Epithelial cell of esophagus (primary cell): ENCODE results near the gene RIT1.

Experiments
- DNase-seq: peaks from one replicate; pipeline ENCODE4 v3.0.0; 2010; ENCODE audit warnings: low read depth
- H3K4me3 ChIP-seq: 2 replicates; pipeline ENCODE4 v1.5.1; 2011; ENCODE audit warnings: mild to moderate bottlenecking, low read length, control low read depth
- TF ChIP-seq, protein P1 (sequence below): IDR thresholded peaks from 2 replicates; pipeline ENCODE4 v1.5.1; 2011; ENCODE audit warnings: low read depth, mild to moderate bottlenecking, low read length, control low read depth, inconsistent platforms; ENCODE audit not compliant: insufficient read depth; ENCODE audit errors: missing control alignments

RIT1 gene

DNA sequence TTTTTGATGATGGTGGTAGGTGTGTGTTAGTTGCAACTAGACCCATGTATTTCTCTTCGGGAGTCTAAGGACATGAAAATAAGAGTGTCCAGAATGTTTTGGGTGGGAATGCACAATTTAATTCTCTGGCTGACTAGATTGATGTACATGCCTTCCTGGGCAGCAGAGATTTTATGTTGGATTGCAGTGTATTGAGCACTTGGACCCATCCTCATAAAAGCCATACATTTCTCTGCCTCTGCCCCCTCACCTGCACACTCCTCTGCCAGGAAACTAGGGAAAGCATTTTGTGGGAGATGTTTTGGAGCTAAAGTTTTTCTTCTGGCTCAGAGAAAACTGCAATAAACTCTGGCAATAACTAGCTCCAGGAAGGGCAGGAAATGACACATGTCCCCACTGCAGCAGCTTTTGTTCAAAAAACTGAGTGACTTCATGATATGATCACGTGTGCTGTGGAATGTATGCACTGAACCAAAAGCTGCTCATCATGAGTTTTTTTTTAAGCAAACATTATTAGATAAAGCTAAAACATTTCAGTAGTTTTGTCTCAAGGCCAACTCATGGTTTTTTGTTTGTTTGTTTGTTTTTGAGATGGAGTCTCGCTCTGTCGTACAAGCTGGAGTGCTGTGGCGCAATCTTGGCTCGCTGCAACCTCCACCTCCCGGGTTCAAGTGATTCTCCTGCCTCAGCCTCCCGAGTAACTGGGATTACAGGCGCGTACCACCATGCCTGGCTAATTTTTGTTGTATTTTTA lies 17.6 kb downstream of the RIT1 start:
- TF ChIP-seq, protein P1, sequence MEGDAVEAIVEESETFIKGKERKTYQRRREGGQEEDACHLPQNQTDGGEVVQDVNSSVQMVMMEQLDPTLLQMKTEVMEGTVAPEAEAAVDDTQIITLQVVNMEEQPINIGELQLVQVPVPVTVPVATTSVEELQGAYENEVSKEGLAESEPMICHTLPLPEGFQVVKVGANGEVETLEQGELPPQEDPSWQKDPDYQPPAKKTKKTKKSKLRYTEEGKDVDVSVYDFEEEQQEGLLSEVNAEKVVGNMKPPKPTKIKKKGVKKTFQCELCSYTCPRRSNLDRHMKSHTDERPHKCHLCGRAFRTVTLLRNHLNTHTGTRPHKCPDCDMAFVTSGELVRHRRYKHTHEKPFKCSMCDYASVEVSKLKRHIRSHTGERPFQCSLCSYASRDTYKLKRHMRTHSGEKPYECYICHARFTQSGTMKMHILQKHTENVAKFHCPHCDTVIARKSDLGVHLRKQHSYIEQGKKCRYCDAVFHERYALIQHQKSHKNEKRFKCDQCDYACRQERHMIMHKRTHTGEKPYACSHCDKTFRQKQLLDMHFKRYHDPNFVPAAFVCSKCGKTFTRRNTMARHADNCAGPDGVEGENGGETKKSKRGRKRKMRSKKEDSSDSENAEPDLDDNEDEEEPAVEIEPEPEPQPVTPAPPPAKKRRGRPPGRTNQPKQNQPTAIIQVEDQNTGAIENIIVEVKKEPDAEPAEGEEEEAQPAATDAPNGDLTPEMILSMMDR, result no peak
- no peak overlapping the region for H3K4me3 ChIP-seq
- peak; percentile 86 for DNase-seq

DNA sequence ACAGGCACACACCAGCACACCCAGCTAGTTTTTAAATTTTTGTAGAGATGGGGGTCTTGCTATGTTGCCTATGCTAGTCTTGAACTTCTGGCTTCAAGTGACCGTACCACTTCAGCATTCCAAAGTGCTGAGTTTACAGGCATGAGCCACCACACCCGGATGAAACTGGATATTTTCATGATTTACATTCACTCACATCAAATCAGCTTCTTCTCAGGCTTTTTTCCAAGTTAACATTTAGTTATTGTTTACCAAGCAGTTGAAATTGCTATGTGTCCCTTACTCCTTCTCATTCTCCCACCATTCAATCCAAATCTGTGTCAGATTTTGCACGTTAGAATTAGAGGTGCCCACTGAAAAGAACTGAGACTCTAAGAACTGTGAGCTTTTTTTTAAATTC lies 18.4 kb downstream of the RIT1 start:
- DNase-seq, result peak; percentile 71
- H3K4me3 ChIP-seq, result no peak overlapping the region

DNA sequence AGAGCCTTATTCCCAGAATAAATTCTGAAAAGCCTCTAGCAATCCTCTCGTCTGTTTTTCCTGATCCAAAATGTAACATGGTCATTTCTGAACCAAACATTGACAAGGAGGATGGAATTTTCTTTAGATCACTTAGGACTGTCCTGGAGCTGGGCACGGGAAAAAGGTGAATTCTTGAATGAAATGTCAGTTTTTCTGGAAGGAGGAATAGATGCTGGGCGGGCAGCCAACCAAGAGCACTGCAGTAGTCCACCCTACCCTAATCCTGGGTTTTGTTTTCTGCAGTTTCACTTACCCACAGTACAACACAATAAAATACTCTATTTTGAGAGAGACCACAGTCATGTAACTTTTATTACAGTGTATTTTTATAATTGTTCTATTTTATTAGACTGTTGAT lies 20.9 kb downstream of the RIT1 start:
- DNase-seq, result no peak

More for the DNA sequence above, 18.4 kb downstream of the RIT1 start:
- TF ChIP-seq, protein P1, result no peak

DNA sequence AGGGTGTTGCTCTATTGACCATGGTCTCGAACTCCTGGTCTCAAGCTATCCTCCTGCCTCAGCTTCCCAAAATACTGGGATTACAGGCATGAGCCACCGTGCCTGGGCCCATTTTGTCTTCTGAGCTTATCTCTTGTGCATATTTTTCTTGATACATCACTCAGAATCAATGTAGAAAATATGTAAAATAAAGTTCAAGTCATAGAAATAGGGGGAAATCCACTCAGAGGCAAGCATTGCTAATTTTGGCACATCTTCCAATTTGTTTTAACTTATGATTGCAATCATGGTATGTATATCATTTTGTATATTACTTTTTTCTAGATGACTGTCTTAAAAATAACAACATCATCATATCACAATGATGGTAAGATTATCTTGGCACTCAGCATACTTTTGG lies 21.6 kb downstream of the RIT1 start:
- DNase-seq, result no peak
- TF ChIP-seq, protein P1, result no peak

More for the DNA sequence above, 20.9 kb downstream of the RIT1 start:
- H3K4me3 ChIP-seq, result no peak overlapping the region
- TF ChIP-seq, protein P1, result no peak

DNA sequence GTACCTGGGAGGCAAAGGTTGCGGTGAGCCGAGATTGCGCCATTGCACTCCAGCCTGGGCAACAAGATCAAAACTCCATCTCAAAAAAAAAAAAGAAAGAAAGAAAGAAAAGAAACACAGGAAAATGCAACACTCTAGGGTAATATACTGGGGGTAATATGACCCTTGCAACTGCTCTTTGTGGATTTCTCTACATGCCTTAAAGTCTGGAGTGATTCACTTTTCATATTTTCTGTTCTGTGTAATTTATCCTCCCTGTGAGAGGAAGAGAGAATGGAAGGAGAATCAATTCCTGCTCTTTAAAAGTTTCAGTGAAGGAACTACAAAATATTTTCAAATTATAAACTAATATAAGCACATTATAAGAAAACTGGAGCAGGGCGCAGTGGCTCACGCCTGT lies 22.7 kb downstream of the RIT1 start:
- no peak for DNase-seq
- TF ChIP-seq, protein P1, result no peak

More for the DNA sequence above, 21.6 kb downstream of the RIT1 start:
- H3K4me3 ChIP-seq, result no peak overlapping the region

DNA sequence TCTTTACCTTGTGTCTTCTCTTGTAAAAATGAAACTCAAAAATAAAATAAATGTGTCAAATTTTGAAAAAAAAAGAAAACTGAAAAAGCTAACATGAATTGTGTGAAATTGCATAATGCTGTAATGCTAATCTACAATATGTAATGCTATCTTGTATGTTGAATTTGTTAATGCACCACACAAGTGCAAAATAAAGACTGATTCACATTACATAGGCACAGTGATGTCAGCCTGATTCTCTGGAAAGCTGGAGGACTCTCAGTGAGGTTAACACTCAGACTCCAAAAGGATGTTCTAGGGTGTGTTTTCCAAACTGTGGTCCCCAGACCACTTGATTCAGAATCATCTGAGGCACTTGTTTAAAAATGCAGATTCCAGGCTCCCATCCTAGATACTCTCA lies 26.2 kb downstream of the RIT1 start:
- DNase-seq, result no peak
- no peak overlapping the region for H3K4me3 ChIP-seq
- TF ChIP-seq, protein P1, result no peak

More for the DNA sequence above, 22.7 kb downstream of the RIT1 start:
- H3K4me3 ChIP-seq, result no peak overlapping the region
